ENCODE measurements around the gene GABRD.

GABRD gene

DNA sequence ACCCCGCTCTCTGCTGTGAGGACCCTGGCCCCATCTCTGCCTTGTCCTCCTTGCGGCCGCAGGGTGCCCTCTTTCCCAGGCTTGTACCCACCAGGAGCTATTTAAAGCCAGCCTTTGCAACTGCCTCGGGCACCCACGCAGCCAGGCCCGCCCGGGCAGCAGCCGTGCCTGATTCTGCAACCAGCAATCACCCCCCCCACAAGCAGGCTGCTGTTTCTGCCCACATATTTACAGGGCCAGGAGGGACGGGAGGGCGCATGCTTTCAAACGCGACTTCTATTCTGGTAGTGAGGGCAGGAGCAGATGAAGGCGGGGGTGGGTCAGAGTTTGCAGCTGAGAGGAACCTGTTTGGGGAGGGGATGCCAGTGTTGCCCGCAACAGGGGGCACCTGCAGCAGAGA lies 13.6 kb downstream of the GABRD start:
- TF ChIP-seq POLR2AphosphoS5 (IDR thresholded peaks at IDR 0.05; ENCODE audit: low read depth, low read length) (no peak), PAX5 (IDR thresholded peaks at IDR 0.05; ENCODE audit: insufficient read depth, low read length, severe bottlenecking) (no peak), SPI1 (IDR thresholded peaks at IDR 0.05; ENCODE audit: low read depth, low read length) (no peak), POU2F2 (IDR thresholded peaks at IDR 0.05; ENCODE audit: low read depth, low read length) (no peak), POLR2A (IDR thresholded peaks at IDR 0.05; ENCODE audit: low read depth, low read length) (no peak), TAF1 (IDR thresholded peaks at IDR 0.05; ENCODE audit: low read depth, low read length) (no peak)
- FAIRE-seq (no peak), DNase-seq (ENCODE audit: insufficient read length, low spot score) (no peak)

DNA sequence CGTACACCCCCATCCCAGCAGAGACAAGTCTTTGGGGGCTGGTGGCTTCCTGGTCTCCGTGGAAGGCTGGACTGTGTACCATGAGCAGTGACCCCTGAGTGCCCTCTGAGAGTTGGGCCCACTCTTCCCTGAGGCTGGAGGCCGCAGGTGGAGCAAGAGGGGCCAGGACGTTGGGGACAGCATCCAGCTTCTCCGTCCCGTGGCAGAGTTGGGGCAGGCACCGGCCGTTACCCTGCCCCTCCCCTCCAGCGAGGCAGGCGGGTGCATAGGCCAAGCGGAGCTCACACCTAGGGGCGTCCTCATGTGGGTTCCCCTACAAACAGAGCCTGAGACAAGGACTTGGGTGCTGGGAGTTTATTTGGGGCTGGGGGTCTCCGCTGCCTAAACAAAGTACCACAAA lies 14.0 kb downstream of the GABRD start:
- FAIRE-seq = no peak
- TF ChIP-seq POU2F2 (IDR thresholded peaks at IDR 0.05; ENCODE audit: low read depth, low read length) = no peak
- no peak for TF ChIP-seq POLR2AphosphoS5 (IDR thresholded peaks at IDR 0.05; ENCODE audit: low read depth, low read length)
- TF ChIP-seq SPI1 (IDR thresholded peaks at IDR 0.05; ENCODE audit: low read depth, low read length) = no peak
- TF ChIP-seq PAX5 (IDR thresholded peaks at IDR 0.05; ENCODE audit: insufficient read depth, low read length, severe bottlenecking) = no peak
- TF ChIP-seq POLR2A (IDR thresholded peaks at IDR 0.05; ENCODE audit: low read depth, low read length) = no peak
- TF ChIP-seq TAF1 (IDR thresholded peaks at IDR 0.05; ENCODE audit: low read depth, low read length) = no peak
- DNase-seq (ENCODE audit: insufficient read length, low spot score) = no peak

DNA sequence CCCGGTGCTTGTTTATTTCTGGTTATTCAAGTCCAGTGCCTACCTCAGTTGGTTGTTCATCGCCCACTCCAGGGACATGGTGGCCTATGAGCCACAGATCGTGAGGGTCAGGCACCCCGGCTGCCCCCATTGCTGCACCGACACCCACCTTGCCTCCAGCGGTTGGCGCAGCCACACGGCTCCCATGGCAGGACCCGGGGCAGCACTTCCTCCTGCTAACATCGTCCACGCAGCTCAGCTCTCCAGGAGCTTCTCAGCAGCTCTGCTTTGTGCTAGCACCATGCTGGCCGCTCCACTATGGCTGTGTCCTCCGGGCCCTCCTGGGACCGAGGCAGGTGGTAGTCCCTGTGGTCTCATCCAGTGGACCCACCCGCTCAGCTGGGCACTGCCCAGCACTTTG lies 17.1 kb downstream of the GABRD start:
- TF ChIP-seq POLR2A (IDR thresholded peaks at IDR 0.05; ENCODE audit: low read depth, low read length) = no peak
- TF ChIP-seq POU2F2 (IDR thresholded peaks at IDR 0.05; ENCODE audit: low read depth, low read length) = no peak
- TF ChIP-seq SPI1 (IDR thresholded peaks at IDR 0.05; ENCODE audit: low read depth, low read length) = no peak
- no peak for TF ChIP-seq TAF1 (IDR thresholded peaks at IDR 0.05; ENCODE audit: low read depth, low read length)
- no peak for TF ChIP-seq PAX5 (IDR thresholded peaks at IDR 0.05; ENCODE audit: insufficient read depth, low read length, severe bottlenecking)
- TF ChIP-seq POLR2AphosphoS5 (IDR thresholded peaks at IDR 0.05; ENCODE audit: low read depth, low read length) = no peak
- DNase-seq (ENCODE audit: insufficient read length, low spot score) (no peak), FAIRE-seq (no peak)

DNA sequence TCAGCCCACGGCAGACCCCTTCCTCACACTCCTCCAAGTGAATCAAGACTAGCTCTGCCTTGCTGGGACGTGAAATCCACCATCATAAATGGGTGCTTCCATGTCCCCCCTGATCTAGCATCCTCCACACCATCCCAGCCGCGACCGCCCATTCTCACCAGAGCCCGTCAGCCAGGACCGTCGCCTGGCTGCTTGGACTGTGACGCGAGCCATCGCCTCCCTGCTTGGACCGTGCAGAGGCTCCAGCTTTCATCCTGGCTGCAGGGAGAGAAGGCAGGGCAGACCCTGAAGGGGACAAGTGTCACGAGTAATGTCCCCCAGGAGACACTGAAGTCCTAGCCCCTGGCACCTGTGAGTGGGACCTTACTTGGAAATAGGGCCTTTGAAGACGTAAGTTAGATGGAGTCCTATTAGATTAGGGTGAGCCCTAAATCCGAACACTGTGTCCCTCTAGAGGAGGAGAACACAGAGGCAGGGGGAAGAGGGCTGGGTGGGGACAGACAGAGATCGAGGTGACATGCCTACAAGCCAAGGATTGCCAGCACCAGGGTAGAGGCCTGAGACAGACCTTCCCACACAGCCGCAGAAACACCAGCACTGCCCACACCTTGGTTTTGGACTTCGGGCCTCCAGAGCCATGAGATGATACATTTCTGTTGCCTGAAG lies 18.3 kb downstream of the GABRD start:
- no peak for TF ChIP-seq POLR2A (IDR thresholded peaks at IDR 0.05; ENCODE audit: low read depth, low read length)
- no peak for TF ChIP-seq POLR2AphosphoS5 (IDR thresholded peaks at IDR 0.05; ENCODE audit: low read depth, low read length)
- TF ChIP-seq TAF1 (IDR thresholded peaks at IDR 0.05; ENCODE audit: low read depth, low read length) = no peak
- no peak for TF ChIP-seq POU2F2 (IDR thresholded peaks at IDR 0.05; ENCODE audit: low read depth, low read length)
- no peak for TF ChIP-seq PAX5 (IDR thresholded peaks at IDR 0.05; ENCODE audit: insufficient read depth, low read length, severe bottlenecking)
- no peak for TF ChIP-seq SPI1 (IDR thresholded peaks at IDR 0.05; ENCODE audit: low read depth, low read length)
- DNase-seq (ENCODE audit: insufficient read length, low spot score) (no peak), FAIRE-seq (no peak)

DNA sequence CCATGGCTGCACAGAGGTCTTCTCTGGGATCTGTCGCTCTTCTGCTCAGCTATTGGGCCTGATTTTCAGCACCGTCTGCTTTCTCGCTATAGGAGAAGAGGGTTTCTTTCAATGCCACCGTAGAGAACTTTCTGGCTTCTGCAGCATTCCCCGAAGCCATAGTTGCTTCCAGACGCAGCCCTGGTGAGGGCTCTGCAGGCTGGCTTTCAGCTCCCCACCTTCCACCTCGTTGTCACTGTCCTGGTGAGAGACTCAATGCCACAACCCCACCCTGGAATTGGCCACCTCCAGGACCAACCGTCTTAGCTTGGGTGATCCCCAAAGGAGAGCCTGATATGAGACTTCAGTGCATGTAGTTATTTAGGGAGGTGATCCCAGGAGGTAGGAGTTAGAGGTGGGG lies 19.1 kb downstream of the GABRD start:
- no peak for DNase-seq (ENCODE audit: insufficient read length, low spot score)
- TF ChIP-seq POLR2A (IDR thresholded peaks at IDR 0.05; ENCODE audit: low read depth, low read length) (no peak), SPI1 (IDR thresholded peaks at IDR 0.05; ENCODE audit: low read depth, low read length) (no peak), PAX5 (IDR thresholded peaks at IDR 0.05; ENCODE audit: insufficient read depth, low read length, severe bottlenecking) (no peak), POLR2AphosphoS5 (IDR thresholded peaks at IDR 0.05; ENCODE audit: low read depth, low read length) (no peak), POU2F2 (IDR thresholded peaks at IDR 0.05; ENCODE audit: low read depth, low read length) (no peak), TAF1 (IDR thresholded peaks at IDR 0.05; ENCODE audit: low read depth, low read length) (no peak)
- no peak for FAIRE-seq

DNA sequence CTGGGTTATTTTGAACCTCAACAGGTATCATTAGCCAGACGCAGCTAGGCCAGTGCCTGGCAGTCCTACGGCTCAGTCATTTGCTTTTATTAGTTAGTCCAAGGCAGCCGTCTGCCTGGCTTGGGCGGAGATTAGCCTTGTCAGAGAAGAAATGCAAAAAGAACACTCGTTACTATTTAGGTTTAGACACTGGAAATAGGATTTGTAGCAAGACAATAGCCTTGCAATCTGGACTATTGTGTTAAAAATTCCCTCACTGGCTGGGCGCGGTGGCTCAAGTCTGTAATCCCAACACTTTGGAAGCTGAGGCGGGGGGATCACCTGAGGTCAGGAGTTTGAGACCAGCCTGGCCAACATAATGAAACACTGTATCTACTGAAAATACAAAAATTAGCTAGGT lies 20.1 kb downstream of the GABRD start:
- DNase-seq (ENCODE audit: insufficient read length, low spot score) = no peak
- TF ChIP-seq SPI1 (IDR thresholded peaks at IDR 0.05; ENCODE audit: low read depth, low read length) (no peak), POLR2AphosphoS5 (IDR thresholded peaks at IDR 0.05; ENCODE audit: low read depth, low read length) (no peak), PAX5 (IDR thresholded peaks at IDR 0.05; ENCODE audit: insufficient read depth, low read length, severe bottlenecking) (no peak), POU2F2 (IDR thresholded peaks at IDR 0.05; ENCODE audit: low read depth, low read length) (no peak), TAF1 (IDR thresholded peaks at IDR 0.05; ENCODE audit: low read depth, low read length) (no peak), POLR2A (IDR thresholded peaks at IDR 0.05; ENCODE audit: low read depth, low read length) (no peak)
- no peak for FAIRE-seq

DNA sequence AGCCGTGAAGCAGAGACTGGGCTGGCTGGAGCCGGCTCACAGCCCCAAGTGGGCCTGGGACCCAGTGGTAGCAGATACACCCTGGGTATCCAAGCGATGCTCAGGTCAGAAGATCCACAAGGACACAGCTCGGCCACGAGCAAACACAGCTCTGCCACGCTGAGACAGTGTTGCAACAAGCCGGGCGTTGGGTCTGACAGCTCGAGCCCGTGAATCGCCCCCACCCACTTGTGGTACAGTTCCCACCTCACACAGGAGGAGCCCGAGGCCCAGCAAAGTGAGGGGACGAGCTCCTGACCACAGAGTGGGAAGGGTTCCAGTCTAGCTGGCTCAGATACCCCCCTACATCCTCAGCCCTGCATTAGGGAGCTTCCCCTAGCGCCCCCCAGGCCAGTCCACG lies 22.2 kb downstream of the GABRD start:
- FAIRE-seq (no peak), DNase-seq (ENCODE audit: insufficient read length, low spot score) (no peak)
- no peak for TF ChIP-seq POLR2A (IDR thresholded peaks at IDR 0.05; ENCODE audit: low read depth, low read length)
- TF ChIP-seq SPI1 (IDR thresholded peaks at IDR 0.05; ENCODE audit: low read depth, low read length) = no peak
- no peak for TF ChIP-seq TAF1 (IDR thresholded peaks at IDR 0.05; ENCODE audit: low read depth, low read length)
- no peak for TF ChIP-seq PAX5 (IDR thresholded peaks at IDR 0.05; ENCODE audit: insufficient read depth, low read length, severe bottlenecking)
- TF ChIP-seq POU2F2 (IDR thresholded peaks at IDR 0.05; ENCODE audit: low read depth, low read length) = no peak
- no peak for TF ChIP-seq POLR2AphosphoS5 (IDR thresholded peaks at IDR 0.05; ENCODE audit: low read depth, low read length)

DNA sequence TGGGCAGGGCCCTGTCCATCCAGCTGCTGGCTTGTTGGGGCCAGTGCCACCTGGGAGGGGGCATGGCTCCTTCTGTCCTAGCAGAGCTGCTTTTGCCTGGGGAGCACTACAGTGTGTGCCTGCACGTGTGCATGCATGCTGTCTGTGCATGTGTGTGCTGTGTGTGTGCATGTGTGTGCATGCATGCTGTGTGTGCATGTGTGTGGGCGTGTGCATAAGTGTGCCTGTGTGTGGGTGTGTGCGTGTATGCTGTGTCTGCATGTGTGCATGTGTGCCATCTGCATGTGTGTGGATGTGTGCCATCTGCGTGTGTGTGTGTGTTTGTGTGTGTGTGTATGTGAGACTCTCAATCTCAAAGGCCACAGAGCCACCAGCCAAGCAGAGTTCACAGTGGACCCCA lies 22.7 kb downstream of the GABRD start:
- FAIRE-seq (no peak), DNase-seq (ENCODE audit: insufficient read length, low spot score) (no peak)
- no peak for TF ChIP-seq POLR2AphosphoS5 (IDR thresholded peaks at IDR 0.05; ENCODE audit: low read depth, low read length)
- TF ChIP-seq PAX5 (IDR thresholded peaks at IDR 0.05; ENCODE audit: insufficient read depth, low read length, severe bottlenecking) = no peak
- no peak for TF ChIP-seq TAF1 (IDR thresholded peaks at IDR 0.05; ENCODE audit: low read depth, low read length)
- TF ChIP-seq SPI1 (IDR thresholded peaks at IDR 0.05; ENCODE audit: low read depth, low read length) = no peak
- no peak for TF ChIP-seq POU2F2 (IDR thresholded peaks at IDR 0.05; ENCODE audit: low read depth, low read length)
- no peak for TF ChIP-seq POLR2A (IDR thresholded peaks at IDR 0.05; ENCODE audit: low read depth, low read length)

DNA sequence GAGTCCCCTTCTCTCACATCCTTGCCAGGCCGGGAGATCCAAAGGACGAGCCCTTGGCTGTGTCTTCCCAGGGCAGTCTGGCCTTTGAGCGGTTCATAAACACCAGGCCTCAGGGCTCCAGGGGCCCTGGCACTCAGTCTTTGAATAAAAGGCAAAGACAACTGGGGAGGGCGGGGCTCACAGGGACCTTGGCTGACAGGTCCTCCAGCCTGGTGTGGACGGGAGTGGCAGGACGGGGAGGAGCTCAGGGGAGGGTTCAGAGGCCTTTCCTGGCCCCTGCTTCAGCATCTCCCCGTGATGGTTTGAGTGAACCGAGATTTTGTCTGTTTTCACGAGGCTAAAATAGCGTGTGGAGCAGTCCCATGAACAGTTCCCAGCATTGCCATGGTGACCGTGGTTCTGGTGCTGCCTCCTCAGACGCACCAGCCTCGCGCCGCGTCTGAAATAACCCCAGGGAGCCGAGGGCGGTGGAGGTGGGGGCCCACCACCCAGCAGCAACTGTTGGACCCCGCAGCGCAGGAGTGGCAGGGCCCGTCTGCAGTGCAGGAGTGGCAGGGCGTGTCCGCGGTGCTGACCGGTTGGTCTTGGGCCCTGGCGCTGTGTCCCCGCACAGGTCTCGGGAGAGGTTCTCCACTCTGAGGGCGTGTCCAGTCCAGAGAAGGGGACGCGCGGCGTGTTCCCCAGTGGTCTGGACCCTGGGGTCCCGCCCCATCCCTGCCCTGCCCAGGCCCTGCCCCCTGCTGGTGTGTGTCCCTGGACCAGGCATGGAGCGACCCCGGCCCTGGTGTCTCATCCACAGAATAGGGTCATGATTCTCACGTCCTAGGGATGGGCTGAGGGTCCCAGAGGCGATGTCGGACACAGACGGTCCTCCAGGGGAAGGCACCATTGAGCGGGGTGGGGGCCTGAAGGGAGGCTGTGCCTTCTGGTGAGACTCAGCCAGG lies 24.0 kb downstream of the GABRD start:
- FAIRE-seq = no peak
- no peak for TF ChIP-seq POLR2A (IDR thresholded peaks at IDR 0.05; ENCODE audit: low read depth, low read length)
- TF ChIP-seq TAF1 (IDR thresholded peaks at IDR 0.05; ENCODE audit: low read depth, low read length) = no peak
- TF ChIP-seq POU2F2 (IDR thresholded peaks at IDR 0.05; ENCODE audit: low read depth, low read length) = no peak
- TF ChIP-seq SPI1 (IDR thresholded peaks at IDR 0.05; ENCODE audit: low read depth, low read length) = no peak
- no peak for TF ChIP-seq POLR2AphosphoS5 (IDR thresholded peaks at IDR 0.05; ENCODE audit: low read depth, low read length)
- TF ChIP-seq PAX5 (IDR thresholded peaks at IDR 0.05; ENCODE audit: insufficient read depth, low read length, severe bottlenecking) = no peak
- DNase-seq (ENCODE audit: insufficient read length, low spot score) = no peak

Measured in GM12891 (cell line).